ENCODE data around the gene FAM163B.

FAM163B gene

GRCh38 chr9:133537257-133537656, 71.9 kb downstream of the FAM163B start:
- no peaks in the 10 kb centered on the region for H3K79me2 ChIP-seq (ENCODE audit: low read length)
- no peak for DNase-seq
- no peak overlapping the region for H3K9ac ChIP-seq (ENCODE audit: low read length)
- H3K4me3 ChIP-seq (ENCODE audit: low read length), result no peak overlapping the region
- no peaks in the 10 kb centered on the region for H3K36me3 ChIP-seq (replicated peaks; ENCODE audit: insufficient read depth, low read length)
- H3F3A ChIP-seq (ENCODE audit: insufficient read depth, low read length), result no peaks in the 10 kb centered on the region
- no peak overlapping the region for H2AFZ ChIP-seq (ENCODE audit: low read length)
- peaks cover 98% of the 10 kb centered on the region for H3K27me3 ChIP-seq (replicated peaks; ENCODE audit: insufficient read depth, low read length)
- no peak overlapping the region for H3K27ac ChIP-seq (ENCODE audit: low read length)
- no peaks in the 10 kb centered on the region for H3K4me1 ChIP-seq (ENCODE audit: low read length)
- TF ChIP-seq, protein P1, sequence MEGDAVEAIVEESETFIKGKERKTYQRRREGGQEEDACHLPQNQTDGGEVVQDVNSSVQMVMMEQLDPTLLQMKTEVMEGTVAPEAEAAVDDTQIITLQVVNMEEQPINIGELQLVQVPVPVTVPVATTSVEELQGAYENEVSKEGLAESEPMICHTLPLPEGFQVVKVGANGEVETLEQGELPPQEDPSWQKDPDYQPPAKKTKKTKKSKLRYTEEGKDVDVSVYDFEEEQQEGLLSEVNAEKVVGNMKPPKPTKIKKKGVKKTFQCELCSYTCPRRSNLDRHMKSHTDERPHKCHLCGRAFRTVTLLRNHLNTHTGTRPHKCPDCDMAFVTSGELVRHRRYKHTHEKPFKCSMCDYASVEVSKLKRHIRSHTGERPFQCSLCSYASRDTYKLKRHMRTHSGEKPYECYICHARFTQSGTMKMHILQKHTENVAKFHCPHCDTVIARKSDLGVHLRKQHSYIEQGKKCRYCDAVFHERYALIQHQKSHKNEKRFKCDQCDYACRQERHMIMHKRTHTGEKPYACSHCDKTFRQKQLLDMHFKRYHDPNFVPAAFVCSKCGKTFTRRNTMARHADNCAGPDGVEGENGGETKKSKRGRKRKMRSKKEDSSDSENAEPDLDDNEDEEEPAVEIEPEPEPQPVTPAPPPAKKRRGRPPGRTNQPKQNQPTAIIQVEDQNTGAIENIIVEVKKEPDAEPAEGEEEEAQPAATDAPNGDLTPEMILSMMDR (IDR thresholded peaks at IDR 0.05; ENCODE audit: low read length), result no peak
- TF ChIP-seq EZH2phosphoT487 (IDR thresholded peaks at IDR 0.05; ENCODE audit: low read length), result no peak
- TF ChIP-seq EZH2 (optimal IDR thresholded peaks at IDR 0.05; ENCODE audit: low read depth, low read length), result no peak
- H3K4me2 ChIP-seq (ENCODE audit: low read depth, low read length), result no peak overlapping the region
- H3K9me2 ChIP-seq (replicated peaks; ENCODE audit: insufficient read depth, low read length), result no peaks in the 10 kb centered on the region
- H4K20me1 ChIP-seq (ENCODE audit: insufficient read depth, low read length), result no peaks in the 10 kb centered on the region; the same call in 1 of the 2 replicates
- H3K9me3 ChIP-seq (replicated peaks; ENCODE audit: insufficient read depth, low read length), result no peaks in the 10 kb centered on the region

- no peaks in the 10 kb centered on the region for H3K4me1 ChIP-seq (ENCODE audit: low read length)
- H3K4me2 ChIP-seq (ENCODE audit: low read depth, low read length), result no peak overlapping the region
- H3K79me2 ChIP-seq (ENCODE audit: low read length), result no peaks in the 10 kb centered on the region
- H2AFZ ChIP-seq (ENCODE audit: low read length), result no peak overlapping the region
- H3K36me3 ChIP-seq (replicated peaks; ENCODE audit: insufficient read depth, low read length), result no peaks in the 10 kb centered on the region
- H3K27ac ChIP-seq (ENCODE audit: low read length), result no peak overlapping the region
- H3K9ac ChIP-seq (ENCODE audit: low read length), result no peak overlapping the region
- no peak overlapping the region for H3K4me3 ChIP-seq (ENCODE audit: low read length)
- H3K9me3 ChIP-seq (replicated peaks; ENCODE audit: insufficient read depth, low read length), result no peaks in the 10 kb centered on the region
- TF ChIP-seq EZH2phosphoT487 (IDR thresholded peaks at IDR 0.05; ENCODE audit: low read length), result no peak
- no peak for TF ChIP-seq EZH2 (optimal IDR thresholded peaks at IDR 0.05; ENCODE audit: low read depth, low read length)
- TF ChIP-seq, protein P1 (IDR thresholded peaks at IDR 0.05; ENCODE audit: low read length), result no peak
- H3F3A ChIP-seq (ENCODE audit: insufficient read depth, low read length), result no peaks in the 10 kb centered on the region
- no peaks in the 10 kb centered on the region for H3K9me2 ChIP-seq (replicated peaks; ENCODE audit: insufficient read depth, low read length)
- H3K27me3 ChIP-seq (replicated peaks; ENCODE audit: insufficient read depth, low read length), result peaks cover 98% of the 10 kb centered on the region
- H4K20me1 ChIP-seq (ENCODE audit: insufficient read depth, low read length), result no peaks in the 10 kb centered on the region; the same call in 1 of the 2 replicates
- DNase-seq, result no peak
These were observed 72.7 kb downstream of the FAM163B start for GRCh38 chr9:133536536-133536935.

DNA sequence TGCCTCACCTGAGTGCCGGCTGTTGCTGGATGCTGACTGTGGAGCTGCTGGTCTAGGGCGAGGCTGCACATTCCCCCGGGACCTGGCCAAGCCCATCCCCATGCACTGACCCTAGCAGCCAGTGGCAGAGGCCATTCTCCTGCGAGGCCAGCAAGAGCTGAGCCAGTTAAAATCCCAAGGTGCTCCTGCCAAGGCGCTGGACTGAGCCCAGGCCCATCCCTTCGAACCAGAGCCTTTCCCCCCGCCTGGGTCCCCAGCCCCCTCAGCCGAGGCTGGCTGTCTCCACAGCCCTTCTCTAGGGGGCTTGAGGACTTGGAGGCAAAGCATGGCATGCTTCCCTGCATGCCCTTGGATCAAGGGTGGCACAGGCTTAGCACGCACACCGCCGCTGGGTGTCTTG, 73.1 kb downstream of the FAM163B start:
- DNase-seq, result no peak
- Histone ChIP-seq H3K4me3 (ENCODE audit: low read length) (no peak overlapping the region), H3K27ac (ENCODE audit: low read length) (no peak overlapping the region), H3F3A (ENCODE audit: insufficient read depth, low read length) (no peaks in the 10 kb centered on the region), H3K4me2 (ENCODE audit: low read depth, low read length) (no peak overlapping the region), H3K9me2 (replicated peaks; ENCODE audit: insufficient read depth, low read length) (no peaks in the 10 kb centered on the region), H3K36me3 (replicated peaks; ENCODE audit: insufficient read depth, low read length) (no peaks in the 10 kb centered on the region), H3K9ac (ENCODE audit: low read length) (no peak overlapping the region), H2AFZ (ENCODE audit: low read length) (no peak overlapping the region), H3K27me3 (replicated peaks; ENCODE audit: insufficient read depth, low read length) (peaks cover 98% of the 10 kb centered on the region), H4K20me1 (ENCODE audit: insufficient read depth, low read length) (no peaks in the 10 kb centered on the region; the same call in 1 of the 2 replicates), H3K79me2 (ENCODE audit: low read length) (no peaks in the 10 kb centered on the region), H3K9me3 (replicated peaks; ENCODE audit: insufficient read depth, low read length) (no peaks in the 10 kb centered on the region), H3K4me1 (ENCODE audit: low read length) (no peaks in the 10 kb centered on the region)
- TF ChIP-seq EZH2 (optimal IDR thresholded peaks at IDR 0.05; ENCODE audit: low read depth, low read length), result no peak
- TF ChIP-seq, protein P1 (IDR thresholded peaks at IDR 0.05; ENCODE audit: low read length), result no peak
- TF ChIP-seq EZH2phosphoT487 (IDR thresholded peaks at IDR 0.05; ENCODE audit: low read length), result no peak

Measured in MM.1S (cell line).